WTC11 (cell line): ENCODE data around the gene FRS3.

Experiments
- AR ChIP-seq: fragments of 250-450 bp; sonication (Bioruptor Pico); IDR thresholded peaks from 2 replicates; pipeline ENCODE4 v1.9.0; 2021; ENCODE audit warnings: mild to moderate bottlenecking
- ATF1 ChIP-seq: sonication (generic); formaldehyde crosslinking; IDR thresholded peaks from 2 replicates; pipeline ENCODE4 v1.8.1; 2023; ENCODE audit warnings: mild to moderate bottlenecking, moderate library complexity, missing genetic modification reagents
- CTCF ChIP-seq: fragments of 200-600 bp; IDR thresholded peaks from 2 replicates; pipeline ENCODE4 v1.8.0; 2022; ENCODE audit warnings: antibody characterized with exemption
- E2F1 ChIP-seq: sonication (generic); formaldehyde crosslinking; IDR thresholded peaks from 2 replicates; pipeline ENCODE4 v1.8.0; 2022; ENCODE audit warnings: mild to moderate bottlenecking, missing genetic modification reagents
- ELF4 ChIP-seq: sonication (generic); formaldehyde crosslinking; IDR thresholded peaks from 2 replicates; pipeline ENCODE4 v1.8.1; 2022; ENCODE audit warnings: low read depth, mild to moderate bottlenecking, moderate library complexity, missing genetic modification reagents
- ERG ChIP-seq: fragments of 250-450 bp; sonication (Bioruptor Pico); IDR thresholded peaks from 2 replicates; pipeline ENCODE4 v1.8.0; 2021; ENCODE audit warnings: mild to moderate bottlenecking
- ESRRA ChIP-seq: sonication (generic); formaldehyde crosslinking; IDR thresholded peaks from 2 replicates; pipeline ENCODE4 v1.8.1; 2022; ENCODE audit warnings: mild to moderate bottlenecking, missing genetic modification reagents, borderline replicate concordance
- ETV6 ChIP-seq: sonication (generic); formaldehyde crosslinking; IDR thresholded peaks from 2 replicates; pipeline ENCODE4 v1.8.1; 2022; ENCODE audit warnings: mild to moderate bottlenecking, missing genetic modification reagents
- NR2C2 ChIP-seq: sonication (generic); formaldehyde crosslinking; IDR thresholded peaks from 2 replicates; pipeline ENCODE4 v1.8.0; 2022; ENCODE audit warnings: mild to moderate bottlenecking, missing genetic modification reagents
- PREB ChIP-seq: sonication (generic); formaldehyde crosslinking; IDR thresholded peaks from 2 replicates; pipeline ENCODE4 v1.8.1; 2022; ENCODE audit warnings: mild to moderate bottlenecking, missing genetic modification reagents, moderate library complexity, borderline replicate concordance
- SP1 ChIP-seq: sonication (generic); formaldehyde crosslinking; conservative IDR thresholded peaks from 2 replicates; pipeline ENCODE4 v1.8.1; 2022; ENCODE audit warnings: missing genetic modification reagents
- TEAD1 ChIP-seq: sonication (generic); formaldehyde crosslinking; IDR thresholded peaks from 2 replicates; pipeline ENCODE4 v1.8.0; 2022; ENCODE audit warnings: mild to moderate bottlenecking, missing genetic modification reagents
- TEAD4 ChIP-seq: sonication (generic); formaldehyde crosslinking; IDR thresholded peaks from 2 replicates; pipeline ENCODE4 v1.8.0; 2022; ENCODE audit warnings: mild to moderate bottlenecking, missing genetic modification reagents

GRCh38 chr6:41755895-41756294 lies 23.8 kb downstream of the FRS3 start:
- TF ChIP-seq SP1 (CRISPR knock-in tag) (no peak), TEAD4 (CRISPR knock-in tag) (no peak), AR (CRISPR knock-in tag) (no peak), ELF4 (CRISPR knock-in tag) (no peak), CTCF (no peak), ESRRA (CRISPR knock-in tag) (no peak), E2F1 (CRISPR knock-in tag) (no peak), ERG (no peak), ETV6 (CRISPR knock-in tag) (no peak), TEAD1 (CRISPR knock-in tag) (no peak), PREB (CRISPR knock-in tag) (no peak), ATF1 (CRISPR knock-in tag) (no peak), NR2C2 (CRISPR knock-in tag) (no peak)
